ENCODE measurements around the gene CTNNBL1.

Gene CTNNBL1

DNA sequence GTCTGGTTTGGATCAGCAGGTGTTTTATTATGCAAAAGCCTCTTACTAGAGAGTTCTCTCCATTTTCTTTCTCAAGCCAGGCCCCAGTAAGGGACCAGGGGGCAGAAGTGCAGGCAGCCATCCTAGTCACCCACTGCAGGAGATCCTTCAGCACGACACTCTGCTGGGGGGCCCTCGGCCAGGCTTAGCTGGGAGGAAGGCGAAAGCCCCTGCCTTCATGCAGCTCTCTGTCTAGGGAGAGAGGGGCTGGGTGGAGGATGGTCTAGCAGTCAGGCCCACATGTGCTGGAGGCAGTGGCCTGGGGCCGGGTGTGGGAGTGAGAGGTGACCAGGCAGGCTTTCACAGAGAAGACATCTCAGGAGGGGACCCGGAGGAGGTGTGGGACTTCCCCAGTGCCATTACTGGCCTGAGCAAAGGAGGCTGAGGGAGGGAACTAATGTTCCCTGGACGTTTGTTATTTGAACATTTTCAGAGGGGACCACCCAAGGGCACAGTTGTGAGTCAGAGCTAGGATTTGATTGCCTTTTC lies 175.6 kb downstream of the CTNNBL1 start:
- TF ChIP-seq, protein P1, sequence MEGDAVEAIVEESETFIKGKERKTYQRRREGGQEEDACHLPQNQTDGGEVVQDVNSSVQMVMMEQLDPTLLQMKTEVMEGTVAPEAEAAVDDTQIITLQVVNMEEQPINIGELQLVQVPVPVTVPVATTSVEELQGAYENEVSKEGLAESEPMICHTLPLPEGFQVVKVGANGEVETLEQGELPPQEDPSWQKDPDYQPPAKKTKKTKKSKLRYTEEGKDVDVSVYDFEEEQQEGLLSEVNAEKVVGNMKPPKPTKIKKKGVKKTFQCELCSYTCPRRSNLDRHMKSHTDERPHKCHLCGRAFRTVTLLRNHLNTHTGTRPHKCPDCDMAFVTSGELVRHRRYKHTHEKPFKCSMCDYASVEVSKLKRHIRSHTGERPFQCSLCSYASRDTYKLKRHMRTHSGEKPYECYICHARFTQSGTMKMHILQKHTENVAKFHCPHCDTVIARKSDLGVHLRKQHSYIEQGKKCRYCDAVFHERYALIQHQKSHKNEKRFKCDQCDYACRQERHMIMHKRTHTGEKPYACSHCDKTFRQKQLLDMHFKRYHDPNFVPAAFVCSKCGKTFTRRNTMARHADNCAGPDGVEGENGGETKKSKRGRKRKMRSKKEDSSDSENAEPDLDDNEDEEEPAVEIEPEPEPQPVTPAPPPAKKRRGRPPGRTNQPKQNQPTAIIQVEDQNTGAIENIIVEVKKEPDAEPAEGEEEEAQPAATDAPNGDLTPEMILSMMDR (conservative IDR thresholded peaks at IDR 0.05; ENCODE audit: control insufficient read depth, insufficient read depth, low read depth, low read length), result no peak

DNA sequence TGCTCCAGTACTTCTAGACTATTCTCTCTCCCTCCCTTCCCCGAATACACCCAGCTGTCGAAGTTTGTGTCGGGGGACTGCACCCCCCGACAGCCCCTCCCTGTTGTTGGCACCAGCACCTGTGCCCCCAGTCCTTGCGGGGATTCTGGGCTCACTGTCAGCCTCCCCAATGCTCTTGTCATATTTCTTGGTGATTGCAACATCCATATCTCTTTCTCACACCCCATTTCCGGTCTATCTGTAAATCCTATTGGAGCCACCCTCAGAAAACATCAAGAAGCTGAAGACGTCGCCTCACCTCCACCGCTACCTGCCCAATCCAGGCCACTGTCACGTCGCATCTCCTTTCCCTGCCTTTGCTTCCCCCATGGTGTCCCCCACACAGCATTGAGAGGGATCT lies 176.5 kb downstream of the CTNNBL1 start:
- TF ChIP-seq, protein P1 (conservative IDR thresholded peaks at IDR 0.05; ENCODE audit: control insufficient read depth, insufficient read depth, low read depth, low read length), result no peak
- H3K4me3 ChIP-seq (ENCODE audit: control insufficient read depth, low read depth, low read length), result no peak overlapping the region
- no peak for DNase-seq (ENCODE audit: low read depth)

More for the DNA sequence above, 175.6 kb downstream of the CTNNBL1 start:
- DNase-seq (ENCODE audit: low read depth), result no peak
- H3K4me3 ChIP-seq (ENCODE audit: control insufficient read depth, low read depth, low read length), result no peak overlapping the region

DNA sequence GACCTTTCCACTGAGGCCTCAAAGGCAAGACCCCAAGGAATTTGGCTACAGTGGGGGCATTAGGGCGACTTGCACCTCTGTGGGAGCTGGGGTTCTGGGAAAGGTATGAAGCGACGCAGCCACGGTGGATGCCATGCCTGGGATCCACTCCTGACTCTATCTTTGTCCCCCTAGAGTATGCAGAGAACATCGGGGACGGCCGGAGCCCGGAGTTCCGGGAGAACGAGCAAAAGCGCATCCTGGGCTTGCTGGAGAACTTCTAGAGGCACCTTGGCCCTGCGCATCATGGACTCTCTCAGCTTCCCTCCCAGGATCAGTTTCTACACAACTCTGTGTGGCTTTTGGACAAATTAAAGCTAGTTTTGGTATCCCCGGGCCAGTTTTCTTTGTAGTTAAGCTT lies 177.9 kb downstream of the CTNNBL1 start:
- TF ChIP-seq, protein P1 (conservative IDR thresholded peaks at IDR 0.05; ENCODE audit: control insufficient read depth, insufficient read depth, low read depth, low read length), result no peak
- no peak for DNase-seq (ENCODE audit: low read depth)
- no peak overlapping the region for H3K4me3 ChIP-seq (ENCODE audit: control insufficient read depth, low read depth, low read length)

DNA sequence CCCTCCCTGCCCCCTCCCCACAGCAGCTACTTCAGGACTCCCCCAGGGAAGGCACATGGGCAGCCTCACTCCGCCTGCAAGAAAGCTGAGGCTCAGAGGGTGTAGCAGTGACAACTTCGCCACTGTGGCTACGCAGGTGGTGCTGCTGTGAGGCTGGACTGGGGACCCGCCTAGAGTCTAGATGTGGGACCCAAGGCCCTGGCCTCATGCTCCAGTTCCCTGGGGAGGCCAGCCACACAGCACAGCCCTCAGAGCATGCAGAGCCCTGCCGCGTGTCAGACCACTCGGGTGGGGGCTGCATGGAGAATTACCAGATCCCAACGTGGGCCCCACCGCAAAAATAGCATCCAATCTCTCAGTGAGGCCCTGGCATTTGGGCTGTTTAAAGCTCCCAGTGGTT lies 178.3 kb downstream of the CTNNBL1 start:
- H3K4me3 ChIP-seq (ENCODE audit: control insufficient read depth, low read depth, low read length), result no peak overlapping the region
- no peak for DNase-seq (ENCODE audit: low read depth)
- TF ChIP-seq, protein P1 (conservative IDR thresholded peaks at IDR 0.05; ENCODE audit: control insufficient read depth, insufficient read depth, low read depth, low read length), result no peak

DNA sequence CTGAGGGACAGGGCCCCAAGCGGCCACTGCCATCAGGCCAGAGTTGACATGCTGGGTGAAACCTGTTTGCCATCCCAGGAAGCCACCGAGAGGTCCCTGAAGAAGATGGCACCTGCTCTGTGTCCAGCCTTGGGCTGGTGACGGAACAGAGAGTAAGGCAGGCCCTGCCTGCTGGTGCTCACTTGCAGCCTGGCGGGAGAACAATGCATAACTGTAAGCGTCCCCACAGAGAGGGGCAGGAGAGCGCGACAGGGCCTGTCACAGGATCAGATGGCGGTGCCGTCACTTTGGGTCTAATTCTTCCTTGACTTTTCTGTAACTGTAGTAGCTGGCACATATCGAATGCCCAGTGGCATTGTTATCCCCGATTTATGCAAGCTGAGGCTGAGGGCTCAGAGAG lies 180.1 kb downstream of the CTNNBL1 start:
- no peak for DNase-seq (ENCODE audit: low read depth)
- H3K4me3 ChIP-seq (ENCODE audit: control insufficient read depth, low read depth, low read length), result no peak overlapping the region
- TF ChIP-seq, protein P1 (conservative IDR thresholded peaks at IDR 0.05; ENCODE audit: control insufficient read depth, insufficient read depth, low read depth, low read length), result no peak

DNA sequence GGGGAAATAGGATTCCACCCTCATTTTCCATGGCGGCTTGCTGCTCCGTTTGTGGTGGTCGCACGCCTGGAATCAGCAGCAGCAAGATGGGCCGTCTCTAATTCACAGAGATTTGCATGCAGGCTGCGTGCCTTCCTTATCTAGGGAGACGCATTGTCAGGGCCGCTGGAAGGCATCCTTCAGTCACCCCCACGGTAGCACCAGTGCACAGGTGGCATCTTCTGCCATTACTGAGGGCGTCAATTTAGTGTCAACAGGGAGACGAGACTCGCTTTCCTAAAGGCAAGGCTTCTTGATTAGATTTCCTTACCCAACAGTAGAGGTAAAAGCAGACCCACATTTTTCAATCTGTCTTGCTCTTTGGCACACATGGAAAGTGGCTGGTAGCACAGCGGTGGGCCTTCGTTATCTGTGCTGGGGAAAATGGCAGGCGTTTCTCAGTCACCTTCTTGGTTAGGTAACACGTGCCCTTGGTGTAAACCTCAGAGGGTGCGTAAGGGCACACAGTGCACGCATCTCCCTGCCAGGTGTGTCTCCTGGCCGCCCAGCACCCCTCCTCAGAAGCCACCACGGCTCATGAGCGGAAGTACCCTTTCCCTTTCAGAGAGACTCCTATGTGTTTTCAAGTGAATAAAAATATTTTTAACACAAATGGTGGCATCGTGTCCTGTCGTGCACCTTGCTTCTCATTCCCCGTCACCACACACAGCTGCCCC lies 181.8 kb downstream of the CTNNBL1 start:
- DNase-seq (ENCODE audit: low read depth), result no peak
- TF ChIP-seq, protein P1 (conservative IDR thresholded peaks at IDR 0.05; ENCODE audit: control insufficient read depth, insufficient read depth, low read depth, low read length), result no peak
- H3K4me3 ChIP-seq (ENCODE audit: control insufficient read depth, low read depth, low read length), result no peak overlapping the region

All from fibroblast of mammary gland (primary cell).